NCI-H146 (cell line): ENCODE results near the gene TSPAN18.
A peak's percentile ranks its signal among the peaks of the same experiment; 100 is the strongest.

ENCODE experiments used
- DNase-seq: peaks from one replicate; lab custom pipeline; 2025; lab: John Stamatoyannopoulos, UW

The TSPAN18 gene

GRCh38 chr11:44797051-44797450, 70.3 kb downstream of the TSPAN18 start:
- no peak for DNase-seq

GRCh38 chr11:44797886-44798606, 71.3 kb downstream of the TSPAN18 start:
- DNase-seq: no peak

GRCh38 chr11:44798607-44798972, 71.8 kb downstream of the TSPAN18 start:
- no peak for DNase-seq

- no peak for DNase-seq
These were observed 72.2 kb downstream of the TSPAN18 start for GRCh38 chr11:44799012-44799411.

GRCh38 chr11:44802347-44802746, 75.6 kb downstream of the TSPAN18 start:
- no peak for DNase-seq

GRCh38 chr11:44803009-44803408, 76.2 kb downstream of the TSPAN18 start:
- DNase-seq: no peak

- DNase-seq: no peak
These were observed 78.0 kb downstream of the TSPAN18 start for GRCh38 chr11:44804449-44805437.

GRCh38 chr11:44805596-44805995, 78.8 kb downstream of the TSPAN18 start:
- DNase-seq: no peak

- no peak for DNase-seq
These were observed 81.4 kb downstream of the TSPAN18 start for GRCh38 chr11:44808053-44808753.

GRCh38 chr11:44809283-44809682, 82.5 kb downstream of the TSPAN18 start:
- no peak for DNase-seq

- peak; percentile 17 for DNase-seq
These were observed 85.2 kb downstream of the TSPAN18 start for GRCh38 chr11:44811841-44812448.

- no peak for DNase-seq
These were observed 86.2 kb downstream of the TSPAN18 start for GRCh38 chr11:44812971-44813370.

GRCh38 chr11:44813401-44813800, 86.6 kb downstream of the TSPAN18 start:
- no peak for DNase-seq

- DNase-seq: no peak
These were observed 88.3 kb downstream of the TSPAN18 start for GRCh38 chr11:44814881-44815592.

- DNase-seq: no peak
These were observed 89.2 kb downstream of the TSPAN18 start for GRCh38 chr11:44815917-44816456.

- DNase-seq: no peak
These were observed 90.0 kb downstream of the TSPAN18 start for GRCh38 chr11:44816761-44817160.

GRCh38 chr11:44817207-44817949, 90.6 kb downstream of the TSPAN18 start:
- no peak for DNase-seq

GRCh38 chr11:44818110-44818509, 91.3 kb downstream of the TSPAN18 start:
- DNase-seq: no peak

GRCh38 chr11:44819346-44819745, 92.6 kb downstream of the TSPAN18 start:
- no peak for DNase-seq

GRCh38 chr11:44822369-44822768, 95.6 kb downstream of the TSPAN18 start:
- no peak for DNase-seq
